Loucy (cell line): ENCODE data around the gene TTC39B.

Experiments
- H2AFZ ChIP-seq: fragments of 200-600 bp; sonication (generic); 2 replicates; pipeline ENCODE4 v1.6.0; 2016; ENCODE audit warnings: antibody characterized with exemption, mild to moderate bottlenecking, low read length, moderate library complexity
- H3F3A ChIP-seq: fragments of 200-600 bp; 2 replicates; pipeline ENCODE4 v1.6.0; 2016; ENCODE audit warnings: antibody characterized with exemption, low read depth, mild to moderate bottlenecking
- H3K27me3 ChIP-seq: fragments of 200-600 bp; sonication (generic); 2 replicates; pipeline ENCODE4 v1.6.1; 2014; ENCODE audit warnings: low read length, mild to moderate bottlenecking; ENCODE audit not compliant: insufficient read depth, poor library complexity, severe bottlenecking
- H3K36me3 ChIP-seq: fragments of 200-600 bp; sonication (generic); 2 replicates; pipeline ENCODE4 v1.6.1; 2016; ENCODE audit warnings: low read length; ENCODE audit not compliant: insufficient read depth
- H3K4me1 ChIP-seq: fragments of 200-600 bp; sonication (generic); 2 replicates; pipeline ENCODE4 v1.5.1; 2014; ENCODE audit warnings: low read length, mild to moderate bottlenecking; ENCODE audit not compliant: insufficient read depth, poor library complexity, severe bottlenecking
- H3K4me2 ChIP-seq: fragments of 200-600 bp; sonication (generic); 2 replicates; pipeline ENCODE4 v1.6.0; 2014; ENCODE audit warnings: antibody characterized with exemption, low read length, low read depth, mild to moderate bottlenecking; ENCODE audit not compliant: poor library complexity, severe bottlenecking
- H3K4me3 ChIP-seq: fragments of 200-600 bp; sonication (generic); 2 replicates; pipeline ENCODE4 v1.5.1; 2014; ENCODE audit warnings: low read length, mild to moderate bottlenecking, mixed read lengths; ENCODE audit not compliant: poor library complexity, severe bottlenecking
- H3K79me2 ChIP-seq: fragments of 200-600 bp; sonication (generic); 2 replicates; pipeline ENCODE4 v1.6.1; 2014; ENCODE audit warnings: low read length; ENCODE audit not compliant: insufficient read depth
- H3K9ac ChIP-seq: fragments of 200-600 bp; sonication (generic); 2 replicates; pipeline ENCODE4 v1.6.0; 2014; ENCODE audit warnings: mild to moderate bottlenecking, low read depth, low read length, moderate library complexity; ENCODE audit not compliant: poor library complexity, severe bottlenecking
- H3K9me2 ChIP-seq: fragments of 200-600 bp; sonication (generic); replicated peaks from 2 replicates; pipeline ENCODE4 v1.6.1; 2016; ENCODE audit warnings: low read depth, low read length, mixed read lengths
- H3K9me3 ChIP-seq: fragments of 200-600 bp; sonication (generic); 2 replicates; pipeline ENCODE4 v1.6.1; 2014; ENCODE audit warnings: mild to moderate bottlenecking, antibody characterized with exemption, low read length, low read depth; ENCODE audit not compliant: insufficient read depth
- H4K20me1 ChIP-seq: fragments of 200-600 bp; sonication (generic); 2 replicates; pipeline ENCODE4 v1.6.0; 2014; ENCODE audit warnings: antibody characterized with exemption, low read length, mild to moderate bottlenecking; ENCODE audit not compliant: insufficient read depth, poor library complexity, severe bottlenecking
- EZH2phosphoT487 ChIP-seq: fragments of 200-600 bp; IDR thresholded peaks from 2 replicates; pipeline ENCODE4 v1.6.1; 2018; ENCODE audit warnings: antibody characterized with exemption, mild to moderate bottlenecking, moderate library complexity, borderline replicate concordance
- TF ChIP-seq, protein P1 (sequence below): fragments of 200-600 bp; sonication (generic); conservative IDR thresholded peaks from 2 replicates; pipeline ENCODE4 v1.5.1; 2014; ENCODE audit warnings: mild to moderate bottlenecking, antibody characterized with exemption, low read length

TTC39B gene

DNA sequence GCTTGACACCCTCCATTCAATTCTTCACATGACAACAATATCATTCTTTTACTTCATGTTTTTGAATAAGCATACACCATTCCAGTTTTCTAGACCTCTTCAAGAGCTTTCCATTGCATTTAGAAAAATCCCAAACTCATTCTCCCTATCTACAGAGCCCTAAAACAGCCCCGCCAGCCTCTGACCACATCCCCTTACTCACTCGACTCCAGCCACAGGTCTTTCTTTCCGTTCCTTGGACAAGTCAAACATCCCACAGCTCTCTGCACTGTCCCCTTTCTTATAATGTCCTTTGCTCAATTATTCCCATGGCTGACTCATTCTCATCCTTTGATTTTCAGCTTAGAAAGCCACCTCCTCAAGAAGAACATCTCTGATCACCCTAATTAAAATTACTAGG lies 38.2 kb downstream of the TTC39B start:
- no peaks in the 10 kb centered on the region for H3F3A ChIP-seq
- no peaks in the 10 kb centered on the region for H3K36me3 ChIP-seq
- no peaks in the 10 kb centered on the region for H4K20me1 ChIP-seq
- no peak overlapping the region for H2AFZ ChIP-seq
- no peaks in the 10 kb centered on the region for H3K9me3 ChIP-seq
- TF ChIP-seq, protein P1, sequence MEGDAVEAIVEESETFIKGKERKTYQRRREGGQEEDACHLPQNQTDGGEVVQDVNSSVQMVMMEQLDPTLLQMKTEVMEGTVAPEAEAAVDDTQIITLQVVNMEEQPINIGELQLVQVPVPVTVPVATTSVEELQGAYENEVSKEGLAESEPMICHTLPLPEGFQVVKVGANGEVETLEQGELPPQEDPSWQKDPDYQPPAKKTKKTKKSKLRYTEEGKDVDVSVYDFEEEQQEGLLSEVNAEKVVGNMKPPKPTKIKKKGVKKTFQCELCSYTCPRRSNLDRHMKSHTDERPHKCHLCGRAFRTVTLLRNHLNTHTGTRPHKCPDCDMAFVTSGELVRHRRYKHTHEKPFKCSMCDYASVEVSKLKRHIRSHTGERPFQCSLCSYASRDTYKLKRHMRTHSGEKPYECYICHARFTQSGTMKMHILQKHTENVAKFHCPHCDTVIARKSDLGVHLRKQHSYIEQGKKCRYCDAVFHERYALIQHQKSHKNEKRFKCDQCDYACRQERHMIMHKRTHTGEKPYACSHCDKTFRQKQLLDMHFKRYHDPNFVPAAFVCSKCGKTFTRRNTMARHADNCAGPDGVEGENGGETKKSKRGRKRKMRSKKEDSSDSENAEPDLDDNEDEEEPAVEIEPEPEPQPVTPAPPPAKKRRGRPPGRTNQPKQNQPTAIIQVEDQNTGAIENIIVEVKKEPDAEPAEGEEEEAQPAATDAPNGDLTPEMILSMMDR = no peak
- TF ChIP-seq EZH2phosphoT487 = no peak
- peaks cover 1% of the 10 kb centered on the region for H3K4me1 ChIP-seq
- H3K79me2 ChIP-seq = no peaks in the 10 kb centered on the region
- no peak overlapping the region for H3K4me3 ChIP-seq
- H3K4me2 ChIP-seq = no peak overlapping the region
- no peaks in the 10 kb centered on the region for H3K9me2 ChIP-seq
- no peaks in the 10 kb centered on the region for H3K27me3 ChIP-seq
- no peak overlapping the region for H3K9ac ChIP-seq

DNA sequence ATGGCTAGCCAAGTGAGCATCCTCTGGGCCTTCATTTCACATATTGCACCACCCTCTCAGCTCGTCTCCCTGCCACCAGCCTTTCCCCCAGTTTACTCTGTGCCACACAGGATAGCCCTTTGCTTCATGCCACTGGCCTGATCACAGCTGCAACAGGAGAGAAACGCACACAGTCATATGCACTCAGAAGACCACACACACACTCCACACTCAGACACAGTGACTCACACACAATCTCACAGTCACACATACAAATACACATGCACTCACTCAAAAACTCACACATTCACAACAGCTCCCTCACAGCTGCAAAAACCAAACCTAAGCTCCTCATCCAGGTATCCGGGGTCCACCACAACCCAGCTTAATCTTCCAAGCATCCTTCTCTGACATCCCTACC lies 38.7 kb downstream of the TTC39B start:
- no peak overlapping the region for H3K4me3 ChIP-seq
- H3K4me1 ChIP-seq = peaks cover 6% of the 10 kb centered on the region
- H3K9ac ChIP-seq = no peak overlapping the region
- no peaks in the 10 kb centered on the region for H3K9me2 ChIP-seq
- H2AFZ ChIP-seq = no peak overlapping the region
- H3K79me2 ChIP-seq = no peaks in the 10 kb centered on the region
- no peaks in the 10 kb centered on the region for H3F3A ChIP-seq
- H4K20me1 ChIP-seq = no peaks in the 10 kb centered on the region
- H3K4me2 ChIP-seq = no peak overlapping the region
- no peaks in the 10 kb centered on the region for H3K36me3 ChIP-seq
- H3K9me3 ChIP-seq = no peaks in the 10 kb centered on the region
- TF ChIP-seq EZH2phosphoT487 = no peak
- TF ChIP-seq, protein P1 = no peak
- no peaks in the 10 kb centered on the region for H3K27me3 ChIP-seq

DNA sequence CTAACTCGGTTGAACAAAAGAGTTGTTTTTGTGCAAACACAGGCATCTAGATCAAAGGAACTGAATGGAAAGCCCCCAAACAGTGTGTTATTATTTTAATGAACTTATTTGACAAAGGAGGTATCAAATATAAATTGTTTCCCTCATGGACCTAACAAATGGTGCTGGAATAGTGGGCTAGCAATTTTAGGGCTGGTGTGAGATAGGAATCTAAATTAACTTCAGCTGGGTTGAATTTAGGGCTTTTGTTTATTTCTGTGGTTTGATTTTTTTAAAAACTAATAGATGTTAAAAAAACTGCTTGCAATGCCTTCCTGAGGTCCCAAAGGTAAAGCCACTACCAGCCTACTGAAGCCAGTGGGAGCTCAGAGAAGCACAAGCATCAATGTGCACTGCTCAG lies 42.1 kb downstream of the TTC39B start:
- Histone ChIP-seq H3K4me2 (no peak overlapping the region), H3K27me3 (no peaks in the 10 kb centered on the region), H3K9me3 (no peaks in the 10 kb centered on the region), H2AFZ (no peak overlapping the region), H3K4me3 (no peak overlapping the region), H3K79me2 (no peaks in the 10 kb centered on the region), H3K9me2 (no peaks in the 10 kb centered on the region), H3F3A (no peaks in the 10 kb centered on the region), H3K4me1 (peaks cover 6% of the 10 kb centered on the region), H4K20me1 (no peaks in the 10 kb centered on the region), H3K36me3 (no peaks in the 10 kb centered on the region), H3K9ac (no peak overlapping the region)
- TF ChIP-seq, protein P1 = no peak
- TF ChIP-seq EZH2phosphoT487 = no peak
